T47D (cell line): ENCODE data around the gene CD6.

ENCODE experiments used
- DNase-seq, 2 experiments: peaks; one replicate each; pipeline versions ENCODE4 v3.0.0 to v3.0.0-alpha.2; 2011 to 2012; ENCODE audit warnings: low read depth in 1 of 2, low spot score in 1 of 2
- JUND ChIP-seq: IDR thresholded peaks from 2 replicates; pipeline ENCODE4 v1.6.1; 2012; ENCODE audit warnings: low read depth
- in situ Hi-C: cut with HindIII; loops from 2 replicates; pipeline ENCODE4 v1.10.0; 2016; ENCODE audit warnings: low sequenced_read_pairs, low pct_unique_long_range_greater_than_20kb

Gene CD6

DNA sequence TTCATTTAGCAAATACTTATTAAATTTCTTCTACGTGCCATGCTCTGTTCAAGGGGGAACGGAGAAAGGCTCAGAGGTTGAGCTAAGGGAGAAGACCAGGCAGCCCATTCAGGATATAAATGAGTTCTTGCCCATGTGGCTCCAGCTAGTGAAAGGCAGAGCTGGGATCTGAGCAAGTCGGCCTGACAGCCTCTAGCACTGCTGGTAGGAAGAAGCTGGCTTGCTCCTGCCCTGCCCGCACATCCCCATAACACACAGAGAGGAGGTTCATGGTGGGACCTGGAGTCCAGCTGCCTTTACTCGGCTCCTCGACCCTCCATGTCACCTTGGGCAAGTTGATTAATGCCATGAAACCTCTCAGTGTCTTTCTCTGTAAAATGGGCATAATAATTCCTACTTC, 21.5 kb upstream of the CD6 start:
- no peak for DNase-seq
- TF ChIP-seq JUND: no peak
- in situ Hi-C loops: no loop called here

DNA sequence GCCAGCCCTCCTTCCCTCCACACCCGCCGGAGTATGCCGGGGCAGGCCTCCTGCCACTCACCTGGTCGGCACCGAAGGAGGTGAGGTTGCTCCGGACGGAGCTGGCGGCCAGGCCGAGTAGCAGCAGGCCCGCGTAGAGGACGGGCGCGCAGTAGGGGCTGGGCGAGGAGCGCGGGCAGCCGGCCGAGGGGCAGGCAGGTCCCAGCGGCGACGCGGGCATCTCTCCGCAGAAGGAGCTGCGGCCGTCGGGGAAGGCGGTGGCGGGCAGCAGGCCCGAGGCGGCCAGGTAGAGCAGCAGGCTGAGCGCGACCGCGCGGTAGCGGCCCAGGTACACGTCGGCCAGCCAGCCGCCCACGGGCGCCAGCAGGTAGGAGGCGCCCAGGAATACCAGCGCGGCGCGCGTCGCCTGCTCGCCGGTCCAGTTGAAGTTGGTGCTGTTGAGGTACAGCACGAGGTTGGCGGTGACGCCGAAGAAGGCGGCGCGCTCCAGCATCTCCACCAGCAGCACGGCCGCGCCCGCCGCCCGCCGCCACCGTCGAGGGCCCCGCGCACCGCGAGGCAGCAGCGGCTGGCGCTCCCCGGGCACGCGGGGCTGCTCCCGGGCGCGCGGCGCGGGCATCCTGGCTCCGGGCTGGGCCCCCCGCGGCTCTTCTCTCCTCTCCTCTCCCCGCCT, 20.4 kb upstream of the CD6 start:
- TF ChIP-seq JUND: no peak
- no peak for DNase-seq
- in situ Hi-C loops: no loop called here

DNA sequence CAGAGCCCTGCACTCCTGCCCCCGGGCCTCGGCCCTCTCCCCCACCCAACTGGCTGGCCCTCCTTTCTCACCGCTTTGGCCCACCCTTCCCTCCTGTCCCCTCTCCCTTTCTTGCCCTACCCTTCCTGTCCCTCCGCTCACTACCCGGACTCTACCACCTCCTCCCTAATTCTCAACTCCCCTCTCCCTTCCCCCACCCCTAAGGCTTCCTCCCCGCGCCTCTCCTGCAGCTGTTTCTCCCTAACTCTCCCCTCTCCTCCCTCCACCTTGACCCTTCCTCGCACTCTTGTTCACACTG, 19.9 kb upstream of the CD6 start:
- in situ Hi-C loops: no loop called here
- DNase-seq: no peak
- TF ChIP-seq JUND: no peak

DNA sequence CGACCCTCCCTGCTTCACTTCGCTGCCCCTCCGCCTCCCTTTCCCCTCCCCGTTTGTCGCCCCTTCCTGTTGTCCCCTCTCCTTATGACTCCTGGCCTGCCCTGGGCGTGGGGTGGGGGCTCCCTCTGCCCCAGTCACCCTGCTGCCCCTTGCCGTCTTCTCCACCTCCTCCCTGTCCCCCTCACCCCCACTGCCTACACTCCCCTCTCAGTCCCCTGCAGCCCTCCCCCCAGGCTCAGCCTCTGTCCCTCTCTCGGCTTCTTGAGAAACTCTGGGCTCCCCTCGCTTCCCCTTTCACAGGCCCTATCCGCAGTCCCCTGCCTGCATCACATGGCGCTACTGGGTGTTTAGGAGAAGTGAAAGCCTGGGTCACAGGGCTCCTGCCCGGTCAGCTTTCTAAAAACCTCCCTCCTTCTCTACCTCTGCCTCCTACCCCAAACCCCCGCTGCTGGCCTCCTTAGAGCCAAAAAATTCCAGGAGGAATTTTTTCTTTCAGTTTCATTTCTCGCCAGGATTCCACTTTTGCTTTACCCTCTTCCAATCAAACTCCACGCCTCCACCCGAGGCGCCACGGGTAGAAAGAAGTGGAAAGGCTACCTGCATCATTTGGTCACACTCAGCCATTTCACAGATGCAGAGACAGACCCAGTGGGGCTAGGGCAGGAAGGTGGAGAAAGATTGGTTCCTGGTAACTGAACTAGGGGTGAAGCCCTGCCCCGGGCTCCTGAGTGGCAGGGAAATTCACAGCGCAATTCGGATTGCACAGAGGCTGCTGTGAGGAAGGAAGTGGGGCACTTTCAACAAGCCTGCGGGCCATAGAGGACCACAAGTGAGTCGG, 19.4 kb upstream of the CD6 start, which contains the start of gene SLC15A3:
Gene SLC15A3 (minus strand): TSS at position 273 of the 838 bp plus-strand sequence. CDS start 625 bp downstream, outside the sequence.
- in situ Hi-C loops: no loop called here
- DNase-seq: peak; percentile 56 to 61
- TF ChIP-seq JUND: no peak

DNA sequence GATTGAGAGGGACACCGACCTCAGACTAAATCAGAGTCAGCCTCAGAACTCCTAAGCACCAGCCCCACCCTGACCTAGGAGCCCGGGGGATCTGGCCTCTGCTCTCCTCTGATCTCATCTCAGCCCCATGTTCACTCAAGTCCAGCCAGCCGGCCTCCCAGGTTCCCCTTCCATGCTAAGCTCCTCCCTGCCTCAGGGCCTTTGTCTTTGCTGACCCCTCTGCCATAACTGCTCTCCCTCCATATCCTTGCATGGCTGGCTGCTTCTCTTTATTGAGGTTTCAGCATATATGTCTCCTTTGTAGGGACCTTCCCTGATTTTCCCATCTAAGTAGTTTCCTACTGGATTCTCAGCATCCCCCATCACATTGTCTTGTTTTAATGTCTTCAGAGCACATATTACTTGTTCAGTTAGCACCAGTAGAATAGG, 18.7 kb upstream of the CD6 start:
- in situ Hi-C loops: no loop called here
- no peak for TF ChIP-seq JUND
- no peak for DNase-seq

DNA sequence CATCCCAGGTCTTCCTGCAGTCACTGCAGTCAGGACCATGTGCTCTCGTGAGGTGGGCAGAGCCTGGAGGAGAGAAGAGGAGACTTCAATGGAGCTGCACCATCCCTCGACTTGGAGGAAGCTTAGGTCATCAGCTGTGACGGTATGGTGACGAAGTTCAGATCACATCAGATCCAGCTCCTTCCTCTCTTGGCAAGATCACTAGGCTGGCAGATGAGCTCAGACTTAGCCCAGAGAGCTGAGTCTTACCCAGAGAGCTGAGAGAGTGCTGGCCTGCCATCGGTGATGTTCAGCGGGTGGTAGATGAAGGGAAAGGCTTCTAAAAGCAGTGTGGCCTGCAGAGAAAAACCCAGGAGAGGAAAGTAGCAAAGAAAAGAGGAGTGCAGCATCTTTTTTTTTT, 17.7 kb upstream of the CD6 start:
- in situ Hi-C loops: no loop called here
- TF ChIP-seq JUND: no peak
- DNase-seq: no peak

DNA sequence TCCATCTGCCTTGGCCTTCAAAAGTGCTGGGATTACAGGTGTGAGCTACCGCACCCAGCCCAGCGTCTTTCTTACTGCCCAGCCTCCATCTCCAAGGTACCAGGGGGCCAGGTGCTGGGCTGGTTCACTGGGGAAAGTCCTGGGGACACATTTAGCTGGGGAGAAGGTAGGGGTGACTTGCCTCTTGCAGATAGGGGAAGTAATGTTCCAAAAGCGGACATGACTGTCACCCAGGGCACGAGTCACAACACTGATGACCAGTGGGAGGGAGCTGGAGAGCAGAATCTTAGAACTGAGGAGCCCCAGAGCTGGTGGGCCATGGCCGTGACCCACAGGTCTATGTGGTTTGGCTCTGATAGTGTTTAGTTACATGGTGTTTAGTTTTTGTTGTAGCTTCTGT, 17.1 kb upstream of the CD6 start:
- in situ Hi-C loops: no loop called here
- TF ChIP-seq JUND: no peak
- DNase-seq: no peak

DNA sequence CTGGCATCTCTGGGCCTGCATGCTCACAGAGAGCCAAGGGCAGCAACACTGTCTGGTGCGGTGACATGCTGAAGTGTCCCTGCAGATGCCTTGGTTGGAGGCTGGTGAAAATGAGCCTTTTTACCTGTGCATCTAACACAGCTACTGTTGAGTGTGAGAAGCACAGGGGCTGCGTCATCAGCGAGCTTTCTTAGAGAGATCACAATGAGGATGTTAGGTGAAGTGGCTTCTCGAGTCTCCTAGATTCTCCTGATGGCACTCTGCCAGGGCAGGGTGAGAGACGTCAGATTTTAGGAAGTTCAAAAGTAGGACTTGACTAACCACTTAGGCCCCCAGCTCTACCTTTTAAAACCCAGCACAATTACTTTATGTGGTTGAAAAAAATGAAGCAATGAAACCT, 15.9 kb upstream of the CD6 start:
- TF ChIP-seq JUND: no peak
- in situ Hi-C loops: no loop called here
- DNase-seq: no peak

DNA sequence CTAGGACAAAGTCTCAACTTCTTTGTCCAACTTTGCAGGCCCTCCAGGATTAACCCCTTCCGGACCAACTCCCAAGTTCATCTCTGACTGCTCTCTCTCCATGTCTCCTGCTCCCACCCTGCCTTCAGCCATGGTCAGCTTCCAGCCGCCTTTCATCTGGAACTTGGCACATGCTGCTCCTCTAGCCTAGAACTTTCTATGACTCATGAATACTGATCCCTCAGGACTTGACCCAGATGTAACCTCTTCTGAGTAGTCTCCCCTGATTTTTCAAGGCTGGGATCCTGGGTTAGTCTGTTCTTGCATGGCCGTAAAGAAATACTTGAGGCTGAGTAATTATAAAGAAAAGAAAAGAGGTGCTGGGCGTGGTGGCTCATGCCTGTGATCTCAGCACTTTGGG, 14.3 kb upstream of the CD6 start:
- in situ Hi-C loops: no loop called here

DNA sequence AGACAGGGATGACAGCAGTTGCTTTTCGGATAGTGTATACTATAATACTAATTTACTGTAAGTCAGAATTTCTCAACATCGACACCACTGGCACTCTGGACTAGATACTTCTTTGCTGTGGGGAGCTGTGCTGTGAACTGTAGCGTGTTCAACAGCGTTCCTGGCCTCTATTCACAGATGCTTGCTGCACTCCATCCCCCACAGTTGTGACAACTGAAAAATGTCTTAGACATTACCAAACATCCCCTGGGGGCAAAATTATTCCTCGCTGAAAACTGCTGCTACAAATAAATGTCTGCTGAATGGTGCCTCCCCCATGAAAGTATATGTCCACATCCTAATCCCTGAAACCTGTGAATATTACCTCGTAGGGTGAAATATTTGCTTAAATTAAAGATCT, 12.0 kb upstream of the CD6 start:
- DNase-seq: peak; percentile 74 to 90
- in situ Hi-C loops: no loop called here
- TF ChIP-seq JUND: no peak; the same call in 1 of the 2 replicates

More for the DNA sequence above, 14.3 kb upstream of the CD6 start:
- DNase-seq: no peak
- no peak for TF ChIP-seq JUND

DNA sequence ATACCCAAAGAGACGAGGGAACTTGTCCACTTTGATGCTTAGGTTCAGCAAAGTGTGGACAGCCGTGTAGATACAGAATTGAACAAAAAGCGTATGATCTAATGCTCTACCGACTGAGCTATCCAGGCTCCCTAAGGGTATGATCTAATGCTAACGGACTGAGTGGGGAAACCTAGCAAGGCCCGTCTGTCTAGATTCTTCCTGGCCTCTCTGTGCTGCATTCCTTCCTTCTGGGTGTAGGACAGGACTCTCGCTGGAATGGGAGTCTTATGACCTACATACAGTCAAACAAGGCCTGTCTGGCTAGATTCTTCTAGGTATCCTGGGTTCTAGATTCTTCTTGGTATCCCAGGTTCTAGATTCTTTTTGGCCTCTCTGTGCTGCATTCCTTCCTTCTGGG, 11.1 kb upstream of the CD6 start:
- peak; percentile 54 to 96 for DNase-seq
- in situ Hi-C loops: no loop called here
- 0 out of 2 replicates have a peak, but pooled peaks have one; percentile 67 for TF ChIP-seq JUND

DNA sequence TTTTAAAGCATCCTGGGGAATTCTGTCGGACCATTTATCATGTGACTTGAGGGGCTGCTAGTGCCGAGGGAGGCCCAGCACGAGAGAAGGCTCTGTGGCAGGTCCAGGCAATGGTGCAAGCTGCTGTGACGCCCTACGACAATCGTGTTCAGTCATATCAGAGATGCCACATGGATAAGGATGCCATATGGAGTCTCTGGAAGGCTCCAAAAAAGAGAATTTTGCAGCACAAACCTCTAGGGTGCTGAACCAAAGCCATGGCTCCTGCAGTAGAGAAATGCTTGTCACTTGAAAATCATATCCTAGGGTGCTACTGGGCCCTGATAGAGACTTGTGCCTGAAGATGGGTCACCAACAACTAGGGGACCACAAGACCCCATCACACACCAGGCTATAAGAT, 6.7 kb upstream of the CD6 start:
- no peak for DNase-seq
- in situ Hi-C loops: no loop called here
- TF ChIP-seq JUND: no peak

DNA sequence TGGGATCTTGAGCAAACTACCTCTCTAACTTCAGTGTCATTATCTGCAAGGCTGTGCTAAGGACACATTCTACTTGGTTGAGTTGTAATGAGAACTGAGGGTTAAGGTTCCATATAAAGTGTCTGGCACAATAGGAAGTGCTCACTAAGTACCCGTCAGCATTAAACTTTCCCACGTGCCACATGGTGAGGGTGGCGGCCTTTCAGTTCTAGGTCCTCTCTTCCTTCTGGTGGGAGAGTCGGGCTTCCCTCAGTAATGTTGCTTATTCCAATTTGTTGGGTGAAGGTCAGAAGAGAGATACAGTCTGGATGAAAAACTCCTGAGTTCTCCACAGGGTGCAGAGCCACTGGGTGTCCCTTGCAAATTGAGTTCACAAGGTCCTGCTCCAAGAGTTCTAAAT, 4.6 kb upstream of the CD6 start:
- in situ Hi-C loops: no loop called here
- no peak for TF ChIP-seq JUND
- DNase-seq: no peak
